Fibroblast of lung (primary cell): ENCODE results near the gene GLIS1. TPM values are rescaled to one million over a fixed set of nuclear protein-coding genes. Genes with fewer than 3 reads are reported as not detected.

ENCODE experiments used
- DNase-seq, 2 donors: peaks; one replicate each; pipeline versions ENCODE4 v3.0.0 to v3.0.0-alpha.2; 2010; ENCODE audit warnings: low read depth in 2 of 2
- H2AFZ ChIP-seq: 2 replicates; pipeline ENCODE4 v1.5.1; 2012; ENCODE audit warnings: low read length, control low read depth, inconsistent platforms
- H3K27ac ChIP-seq: 2 replicates; pipeline ENCODE4 v1.5.1; 2011; ENCODE audit warnings: low read length, control low read depth; ENCODE audit not compliant: insufficient read depth
- H3K27me3 ChIP-seq: 2 replicates; pipeline ENCODE4 v1.5.1; 2011; ENCODE audit warnings: mild to moderate bottlenecking, low read length; ENCODE audit not compliant: control insufficient read depth, insufficient read depth
- H3K36me3 ChIP-seq: 2 replicates; pipeline ENCODE4 v1.5.1; 2011; ENCODE audit warnings: low read length; ENCODE audit not compliant: control insufficient read depth, insufficient read depth
- H3K4me1 ChIP-seq: 2 replicates; pipeline ENCODE4 v1.5.1; 2011; ENCODE audit warnings: low read length; ENCODE audit not compliant: control insufficient read depth, insufficient read depth; ENCODE audit errors: extremely low read depth
- H3K4me2 ChIP-seq: 2 replicates; pipeline ENCODE4 v1.5.1; 2011; ENCODE audit warnings: low read length, control low read depth; ENCODE audit not compliant: insufficient read depth; ENCODE audit errors: extremely low read depth
- H3K4me3 ChIP-seq, 4 experiments: fragments of 200-600 bp in 1 of 4; sonication (generic) in 1 of 4; replicated peaks in 1 of 4; 2 replicates each; pipeline ENCODE4 v1.5.1; 2011 to 2016; ENCODE audit warnings: low read length in 4 of 4, low read depth in 3 of 4, mild to moderate bottlenecking in 3 of 4, control low read depth in 2 of 4, inconsistent platforms in 1 of 4, mixed read lengths in 1 of 4; ENCODE audit not compliant: insufficient read depth in 1 of 4; ENCODE audit errors: control extremely low read depth in 1 of 4
- H3K79me2 ChIP-seq: 2 replicates; pipeline ENCODE4 v1.5.1; 2012; ENCODE audit warnings: mild to moderate bottlenecking, low read length, inconsistent platforms; ENCODE audit not compliant: control insufficient read depth, insufficient read depth
- H3K9ac ChIP-seq: 2 replicates; pipeline ENCODE4 v1.5.1; 2011; ENCODE audit warnings: mild to moderate bottlenecking, low read length, control low read depth; ENCODE audit not compliant: insufficient read depth
- H3K9me3 ChIP-seq: 2 replicates; pipeline ENCODE4 v1.5.1; 2012; ENCODE audit warnings: low read depth, low read length; ENCODE audit not compliant: control insufficient read depth, insufficient read depth
- H4K20me1 ChIP-seq: 2 replicates; pipeline ENCODE4 v1.5.1; 2011; ENCODE audit warnings: low read length; ENCODE audit not compliant: control insufficient read depth, insufficient read depth; ENCODE audit errors: extremely low read depth
- CTCF ChIP-seq, 2 donors: IDR thresholded peaks in 1 of 2; conservative IDR thresholded peaks in 1 of 2; 1 replicate in 1 of 2; 2 replicates in 1 of 2; pipeline ENCODE4 v1.5.1; 2011 to 2012; ENCODE audit warnings: low read length in 2 of 2, control low read depth in 1 of 2, inconsistent platforms in 1 of 2, low read depth in 1 of 2, mild to moderate bottlenecking in 1 of 2
- EZH2 ChIP-seq: IDR thresholded peaks from 2 replicates; pipeline ENCODE4 v1.5.1; 2012; ENCODE audit warnings: low read length, control low read depth, mild to moderate bottlenecking; ENCODE audit errors: missing control alignments
- polyA plus RNA-seq, 2 donors: library from polyadenylated mRNA; depleted of rRNA in 1 of 2; stranded (reverse) in 1 of 2; unstranded in 1 of 2; fragments of >200 nt; gene quantifications; 2 replicates each; pipeline ENCODE4 v1.2.1, GENCODE V29; 2011 to 2012; ENCODE audit warnings: missing spikeins in 1 of 2
- total RNA-seq: library from RNA; depleted of rRNA; stranded (reverse); fragments of >200 nt; gene quantifications from 2 replicates; pipeline ENCODE4 v1.2.1, GENCODE V29; 2014

The GLIS1 gene
- total and polyA plus RNA-seq, 2 donors (not counting 1 experiment from before 2014, with no cell fraction given), result under 0.01 to 0.05 TPM

GRCh38 chr1:53559854-53560580, 178.9 kb downstream of the GLIS1 start:
- Histone ChIP-seq H3K4me2 (no peak overlapping the region), H2AFZ (no peak overlapping the region), H3K79me2 (no peaks in the 10 kb centered on the region), H3K27ac (no peak overlapping the region), H3K9me3 (no peaks in the 10 kb centered on the region), H3K27me3 (peaks cover 15% of the 10 kb centered on the region), H3K36me3 (no peaks in the 10 kb centered on the region), H3K4me1 (no peaks in the 10 kb centered on the region), H4K20me1 (no peaks in the 10 kb centered on the region), H3K4me3 (no peak overlapping the region), H3K9ac (no peak overlapping the region)
- TF ChIP-seq EZH2, result no peak
- TF ChIP-seq CTCF (conservative IDR thresholded peaks at IDR 0.05 in 1 of 2, IDR thresholded peaks at IDR 0.05 in 1 of 2; ENCODE audit: low read depth in 1 of 2, low read length in 2 of 2), result no peak
- DNase-seq, result no peak

GRCh38 chr1:53559391-53559815, 179.6 kb downstream of the GLIS1 start:
- H3K9me3 ChIP-seq, result no peaks in the 10 kb centered on the region
- no peak overlapping the region for H2AFZ ChIP-seq
- no peaks in the 10 kb centered on the region for H4K20me1 ChIP-seq
- no peaks in the 10 kb centered on the region for H3K79me2 ChIP-seq
- H3K27ac ChIP-seq, result no peak overlapping the region
- H3K36me3 ChIP-seq, result no peaks in the 10 kb centered on the region
- H3K4me2 ChIP-seq, result no peak overlapping the region
- no peak overlapping the region for H3K9ac ChIP-seq
- no peak for TF ChIP-seq EZH2
- no peak for TF ChIP-seq CTCF (conservative IDR thresholded peaks at IDR 0.05 in 1 of 2, IDR thresholded peaks at IDR 0.05 in 1 of 2; ENCODE audit: low read depth in 1 of 2, low read length in 2 of 2)
- DNase-seq, result no peak
- no peaks in the 10 kb centered on the region for H3K4me1 ChIP-seq
- peaks cover 15% of the 10 kb centered on the region for H3K27me3 ChIP-seq
- no peak overlapping the region for H3K4me3 ChIP-seq

- no peak overlapping the region for H3K4me2 ChIP-seq
- H3K9ac ChIP-seq, result no peak overlapping the region
- H3K27ac ChIP-seq, result no peak overlapping the region
- peaks cover 15% of the 10 kb centered on the region for H3K27me3 ChIP-seq
- H3K4me3 ChIP-seq, result no peak overlapping the region
- no peaks in the 10 kb centered on the region for H4K20me1 ChIP-seq
- H2AFZ ChIP-seq, result no peak overlapping the region
- no peak for DNase-seq
- TF ChIP-seq EZH2, result no peak
- no peak for TF ChIP-seq CTCF (conservative IDR thresholded peaks at IDR 0.05 in 1 of 2, IDR thresholded peaks at IDR 0.05 in 1 of 2; ENCODE audit: low read depth in 1 of 2, low read length in 2 of 2)
- H3K9me3 ChIP-seq, result no peaks in the 10 kb centered on the region
- H3K4me1 ChIP-seq, result no peaks in the 10 kb centered on the region
- no peaks in the 10 kb centered on the region for H3K79me2 ChIP-seq
- H3K36me3 ChIP-seq, result no peaks in the 10 kb centered on the region
Observed at GRCh38 chr1:53558739-53559315, 180.1 kb downstream of the GLIS1 start.
